ENCODE measurements around the gene TGIF1.

DNA sequence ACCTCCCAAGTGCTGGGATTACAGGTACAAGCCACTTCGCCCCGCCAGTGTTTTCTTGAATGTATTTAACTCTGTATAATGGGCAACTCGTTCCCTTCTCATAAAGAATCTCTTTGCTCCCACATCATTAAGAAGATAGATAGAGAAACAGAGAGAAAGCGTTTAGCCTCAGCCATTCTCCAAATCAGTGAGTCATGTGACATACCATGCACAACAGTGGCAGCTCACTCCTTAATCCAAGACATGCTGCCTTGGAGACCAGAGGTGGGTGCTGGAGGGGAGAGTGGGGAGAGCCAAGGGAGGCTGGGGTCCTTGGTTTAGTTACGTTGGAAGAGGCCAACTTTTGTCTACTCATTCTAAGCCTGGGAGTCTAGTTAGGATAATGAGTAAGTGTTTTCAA, 54.7 kb downstream of the TGIF1 start:
- no peak for TF ChIP-seq CTCF (IDR thresholded peaks at IDR 0.05)
- no peak for TF ChIP-seq POLR2AphosphoS5 (IDR thresholded peaks at IDR 0.05)
- TF ChIP-seq EP300 (IDR thresholded peaks at IDR 0.05): no peak
